GM21529 (cell line): Measurements from ENCODE around the gene SIGLECL1.
"Not testable (repeated sequence)": the region's sequence is repeated elsewhere in the genome, so short reads cannot be mapped to it uniquely, and the experiment has no call there.

Source experiments
- ATAC-seq: cut with Tn5 transposase; IDR thresholded peaks from one replicate; pipeline ENCODE4 v1.9.1; 2021; ENCODE audit not compliant: unreplicated experiment

Gene SIGLECL1

DNA sequence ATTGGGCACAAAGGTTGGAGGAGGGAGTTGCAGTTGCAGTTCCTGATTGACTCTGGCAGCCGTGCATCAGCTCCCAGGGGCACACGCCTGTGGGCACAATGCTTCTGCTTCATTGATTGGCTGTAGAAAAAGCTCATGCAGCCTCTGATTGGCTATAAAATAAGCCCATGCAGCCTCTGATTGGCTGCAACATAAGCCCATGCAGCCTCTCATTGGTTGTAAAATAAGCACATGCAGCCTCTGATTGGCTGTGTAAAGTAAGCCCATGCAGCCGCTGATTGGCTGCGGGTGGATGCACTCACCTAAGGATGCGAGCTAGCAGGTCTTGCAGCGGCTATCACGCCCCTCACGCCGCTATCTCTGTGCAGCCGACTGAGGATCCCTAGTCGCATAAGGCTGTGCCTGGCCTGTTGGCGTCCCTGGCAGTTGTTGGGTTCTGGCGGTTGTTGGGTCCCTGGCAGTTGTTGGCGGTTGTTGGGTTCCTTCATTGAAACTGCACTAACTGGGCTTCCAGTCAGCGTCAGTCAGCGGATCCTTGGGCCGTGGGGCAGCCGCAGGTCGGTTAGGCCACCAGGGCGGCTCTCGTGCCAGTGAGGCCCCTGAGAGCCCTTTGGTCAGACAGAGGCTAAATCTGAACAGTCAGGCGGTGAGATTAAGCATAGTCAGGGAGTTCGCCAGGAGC is at the start of gene SIGLECL1:
Gene SIGLECL1, plus strand, starts transcription at position 295 of the 682 bp plus-strand sequence. CDS start 12,993 bp downstream, outside the sequence.
- no peak for ATAC-seq

DNA sequence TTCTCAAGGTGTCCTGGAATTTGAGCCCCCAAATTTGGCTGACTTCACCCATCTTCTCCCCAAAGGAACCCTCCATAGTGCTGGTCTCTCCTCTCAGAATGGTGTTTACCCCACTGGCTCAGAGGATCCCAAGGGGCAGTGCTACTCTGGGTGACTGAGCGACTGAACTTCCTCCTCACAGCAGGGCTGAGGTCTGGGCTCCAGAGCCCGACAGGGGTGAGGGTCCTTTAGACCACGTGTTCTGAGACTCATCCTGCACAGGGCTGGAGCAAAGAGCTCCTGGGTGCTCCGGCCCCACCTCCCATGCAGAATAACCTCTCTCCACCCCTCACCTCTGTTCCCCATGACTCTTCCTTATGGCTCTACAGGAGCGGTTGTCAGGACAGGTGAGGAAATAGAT is 49.2 kb upstream of the SIGLECL1 start:
- ATAC-seq: no peak

DNA sequence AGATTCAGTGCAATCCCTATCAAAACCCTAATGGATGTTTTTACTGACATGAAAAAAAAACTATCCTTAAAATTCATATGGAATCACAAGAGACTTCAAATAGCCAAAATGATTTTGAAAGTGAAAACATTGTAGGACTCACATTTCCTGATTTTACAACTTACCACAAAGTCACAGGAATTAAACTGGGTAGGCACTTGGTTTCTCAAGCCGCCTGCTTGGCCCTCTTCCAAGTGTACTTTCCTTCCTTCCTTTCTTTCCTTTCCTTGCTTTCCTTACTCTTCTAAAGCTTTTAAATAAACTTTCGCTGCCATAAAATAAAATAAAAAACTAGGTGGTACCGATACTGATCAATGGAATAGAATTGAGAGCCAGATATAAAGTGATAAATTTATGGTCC is 47.0 kb upstream of the SIGLECL1 start:
- no peak for ATAC-seq

DNA sequence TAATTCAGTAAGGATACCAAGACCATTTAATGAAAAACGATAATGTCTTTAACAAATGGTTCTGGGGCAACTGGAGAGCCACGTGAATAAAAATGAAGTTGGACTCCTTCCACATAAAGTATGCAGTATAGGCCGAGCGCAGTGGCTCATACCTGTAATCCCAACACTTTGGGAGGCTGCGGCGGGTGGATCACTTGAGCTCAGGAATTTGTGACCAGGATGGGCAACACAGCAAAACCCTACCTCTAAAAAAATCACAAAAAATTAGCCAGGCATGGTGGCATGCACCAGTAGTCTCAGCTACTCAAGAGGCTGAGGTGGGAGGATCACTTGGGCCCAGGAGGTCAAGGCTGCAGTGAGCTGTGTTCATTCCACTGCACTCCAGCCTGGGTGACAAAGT is 46.6 kb upstream of the SIGLECL1 start:
- ATAC-seq: no peak

DNA sequence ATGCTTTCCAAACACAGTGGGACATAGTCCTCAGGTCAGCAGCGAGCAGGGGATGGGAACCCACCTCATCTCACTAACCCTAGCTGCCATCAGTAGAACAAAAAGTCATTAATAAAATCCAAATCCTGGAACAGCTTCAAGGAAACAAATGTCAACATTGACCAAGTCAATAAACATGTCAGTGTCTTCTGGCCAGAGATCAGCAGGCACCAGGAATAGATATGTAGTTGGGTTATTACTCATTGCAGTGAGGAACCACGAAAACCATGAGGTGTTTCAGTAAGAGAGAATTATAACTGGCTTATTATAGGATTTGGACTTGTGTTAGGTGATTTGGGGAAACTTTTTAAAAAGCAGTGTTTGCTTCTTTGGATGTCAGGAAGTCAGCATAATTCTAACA is 43.1 kb upstream of the SIGLECL1 start:
- ATAC-seq: no peak

DNA sequence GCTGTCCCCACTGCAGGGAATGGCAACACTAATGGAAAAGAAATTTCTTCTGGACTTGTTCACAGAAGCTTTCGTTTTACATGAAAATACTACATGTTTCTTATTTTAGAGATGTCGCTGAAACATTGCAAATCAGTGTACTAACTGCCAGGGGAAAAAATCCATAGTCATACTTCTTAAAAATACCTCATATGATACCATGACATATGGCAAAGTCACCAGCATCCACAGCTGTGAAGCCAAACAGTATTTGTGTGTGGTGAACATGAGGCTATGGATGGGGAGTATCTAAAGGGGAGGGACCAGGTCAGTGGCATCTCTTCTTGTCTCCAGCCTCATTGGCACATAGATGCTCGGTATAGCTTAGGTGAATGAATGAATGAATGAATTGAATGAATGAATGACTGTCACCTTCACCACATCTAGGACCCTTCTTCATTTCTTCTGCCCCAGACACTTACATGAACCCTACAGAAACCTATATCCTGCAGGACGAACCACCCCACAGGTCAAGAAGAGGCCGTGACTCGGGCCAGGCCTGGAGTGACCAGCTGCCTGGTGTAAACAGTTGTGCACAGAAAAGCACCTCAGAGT is 40.6 kb upstream of the SIGLECL1 start:
- ATAC-seq: no peak

DNA sequence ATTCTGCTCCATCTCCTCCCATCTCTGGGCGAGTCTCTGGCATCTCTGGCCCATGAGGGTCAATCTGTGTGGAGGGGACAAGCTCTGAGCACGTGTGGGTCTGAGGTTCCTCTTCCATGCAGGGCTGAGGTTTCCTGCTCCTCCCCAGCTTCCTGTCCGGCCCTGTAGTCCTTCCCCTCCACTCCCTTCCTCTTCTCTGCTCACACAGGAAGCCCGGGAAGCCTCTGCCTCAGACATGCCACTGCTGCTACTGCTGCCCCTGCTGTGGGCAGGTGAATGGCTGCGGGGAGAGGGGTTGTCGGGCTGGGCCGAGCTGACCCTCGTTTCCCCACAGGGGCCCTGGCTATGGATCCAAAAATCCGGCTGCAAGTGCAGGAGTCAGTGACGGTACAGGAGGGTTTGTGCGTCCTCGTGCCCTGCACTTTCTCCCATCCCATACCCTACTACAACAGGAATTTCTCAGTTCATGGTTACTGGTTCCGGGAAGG is 40.0 kb upstream of the SIGLECL1 start:
- not testable (repeated sequence) for ATAC-seq

DNA sequence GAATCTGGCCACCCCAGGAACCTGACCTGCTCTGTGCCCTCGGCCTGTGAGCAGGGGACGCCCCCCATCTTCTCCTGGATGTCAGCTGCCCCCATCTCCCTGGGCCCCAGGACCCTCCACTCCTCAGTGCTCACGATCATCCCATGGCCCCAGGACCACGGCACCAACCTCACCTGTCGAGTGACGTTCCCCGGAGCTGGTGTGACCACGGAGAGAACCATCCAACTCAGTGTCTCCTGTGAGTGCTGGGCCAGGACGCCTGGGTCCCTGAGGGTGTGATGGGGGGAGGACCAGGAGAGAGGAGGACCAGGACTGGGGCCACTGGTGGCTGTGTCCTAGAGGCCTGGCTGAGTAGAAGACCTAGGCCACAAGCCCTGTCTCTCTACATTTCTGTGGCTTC is 39.0 kb upstream of the SIGLECL1 start:
- no peak for ATAC-seq

DNA sequence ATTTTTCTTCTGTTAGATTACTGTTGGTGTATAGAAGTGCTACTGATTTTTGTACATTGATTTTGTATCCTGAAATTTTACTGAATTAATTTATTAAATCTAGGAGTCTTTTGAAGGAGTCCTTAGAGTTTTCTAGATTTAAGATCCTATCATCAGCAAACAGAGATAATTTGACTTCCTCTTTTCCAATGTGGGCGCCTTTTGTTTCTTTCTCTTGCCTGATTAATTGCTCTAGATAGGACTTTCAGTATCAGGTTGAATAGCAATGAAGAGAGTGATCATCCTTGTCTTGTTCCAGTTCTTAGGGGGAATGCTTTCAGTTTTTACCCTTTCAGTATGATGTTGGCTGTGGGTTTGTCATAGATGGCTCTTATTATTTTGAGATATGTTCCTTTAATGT is 31.6 kb upstream of the SIGLECL1 start:
- ATAC-seq: no peak

DNA sequence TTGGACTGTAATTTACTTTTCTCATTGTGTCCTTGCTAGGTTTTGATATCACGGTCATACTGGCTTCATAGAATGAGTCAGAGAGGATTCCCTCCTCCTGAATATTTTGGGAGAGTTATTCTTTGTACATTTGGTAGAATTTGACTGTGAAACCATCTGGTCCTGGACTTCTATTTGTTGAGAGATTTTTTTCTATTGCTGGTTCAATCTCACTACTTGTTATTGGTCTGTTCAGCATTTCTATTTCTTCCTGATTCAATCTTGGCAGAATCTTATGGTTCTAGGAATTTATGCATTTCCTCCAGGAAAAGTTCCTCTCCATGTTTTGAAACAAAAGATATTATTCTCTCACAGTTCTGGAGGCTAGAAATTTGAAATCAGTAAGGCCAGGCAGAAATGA is 30.9 kb upstream of the SIGLECL1 start:
- no peak for ATAC-seq

DNA sequence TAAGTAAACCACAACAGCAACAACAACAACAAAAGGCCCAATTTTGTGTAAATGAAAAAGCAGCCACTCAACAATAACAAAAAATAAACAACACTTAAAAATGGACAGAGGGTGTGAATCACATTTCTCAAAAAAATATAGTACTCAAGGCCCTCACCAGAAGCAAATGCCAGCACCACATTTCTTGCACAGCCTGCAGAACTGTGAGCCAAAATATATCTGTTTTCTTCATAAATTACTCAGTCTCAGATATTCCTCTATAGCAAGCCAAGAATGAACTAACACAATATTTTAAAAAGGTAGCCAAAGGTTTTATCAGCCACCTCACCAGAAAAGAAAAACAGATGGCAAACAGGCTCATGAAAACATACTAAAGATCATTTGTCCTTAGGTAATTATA is 29.9 kb upstream of the SIGLECL1 start:
- ATAC-seq: no peak

DNA sequence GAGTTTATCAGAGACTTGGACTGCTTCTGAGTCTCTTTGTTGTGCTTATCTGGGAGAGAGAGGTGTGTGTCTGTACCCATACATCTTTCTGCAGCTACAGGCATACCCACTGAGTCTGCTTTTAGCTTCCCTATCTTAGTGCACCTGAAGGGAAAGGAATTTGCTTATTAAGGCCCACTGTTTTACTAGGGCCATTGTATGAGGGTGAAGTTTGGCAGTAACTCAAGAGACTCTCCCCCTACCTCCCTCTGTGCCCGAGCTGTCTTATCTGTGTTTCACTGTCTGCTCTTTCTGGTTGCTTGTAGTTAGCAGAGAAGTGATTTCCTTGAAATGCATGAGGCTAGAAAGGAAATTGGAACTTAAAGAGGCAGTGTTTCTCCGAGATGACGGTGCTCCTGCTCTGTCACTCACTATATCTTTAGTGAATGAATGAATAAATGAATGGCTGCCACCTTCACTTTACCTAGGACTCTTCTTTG is 26.7 kb upstream of the SIGLECL1 start:
- no peak for ATAC-seq

DNA sequence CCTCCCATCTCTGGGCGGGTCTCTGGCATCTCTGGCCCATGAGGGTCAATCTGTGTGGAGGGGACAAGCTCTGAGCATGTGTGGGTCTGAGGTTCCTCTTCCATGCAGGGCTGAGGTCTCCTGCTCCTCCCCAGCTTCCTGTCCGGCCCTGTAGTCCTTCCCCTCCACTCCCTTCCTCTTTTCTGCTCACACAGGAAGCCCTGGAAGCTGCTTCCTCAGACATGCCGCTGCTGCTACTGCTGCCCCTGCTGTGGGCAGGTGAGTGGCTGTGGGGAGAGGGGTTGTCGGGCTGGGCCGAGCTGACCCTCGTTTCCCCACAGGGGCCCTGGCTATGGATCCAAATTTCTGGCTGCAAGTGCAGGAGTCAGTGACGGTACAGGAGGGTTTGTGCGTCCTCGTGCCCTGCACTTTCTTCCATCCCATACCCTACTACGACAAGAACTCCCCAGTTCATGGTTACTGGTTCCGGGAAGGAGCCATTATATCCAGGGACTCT is 25.9 kb upstream of the SIGLECL1 start, which contains the start of gene CD33:
Gene CD33, plus strand, starts transcription at position 183 of the 496 bp plus-strand sequence. Its CDS starts 39 bp downstream, at position 222.
- ATAC-seq: not testable (repeated sequence)

DNA sequence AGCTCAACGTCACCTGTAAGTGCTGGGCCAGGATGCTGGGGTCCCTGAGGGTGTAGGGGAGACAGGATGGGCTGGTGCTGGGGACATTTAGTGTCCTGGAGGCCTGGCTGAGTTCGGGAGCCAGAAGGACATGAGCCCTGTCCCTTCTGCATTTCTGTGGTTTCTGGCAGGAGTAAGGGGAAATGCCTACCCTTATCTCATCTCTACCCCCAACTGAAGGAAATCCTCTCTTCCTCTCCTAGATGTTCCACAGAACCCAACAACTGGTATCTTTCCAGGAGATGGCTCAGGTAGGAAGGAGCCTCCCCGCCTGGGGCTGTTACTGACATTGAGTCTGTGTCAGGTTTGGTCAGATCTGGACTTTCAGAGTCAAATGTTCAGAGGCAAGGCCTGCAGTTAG is 24.8 kb upstream of the SIGLECL1 start:
- no peak for ATAC-seq

DNA sequence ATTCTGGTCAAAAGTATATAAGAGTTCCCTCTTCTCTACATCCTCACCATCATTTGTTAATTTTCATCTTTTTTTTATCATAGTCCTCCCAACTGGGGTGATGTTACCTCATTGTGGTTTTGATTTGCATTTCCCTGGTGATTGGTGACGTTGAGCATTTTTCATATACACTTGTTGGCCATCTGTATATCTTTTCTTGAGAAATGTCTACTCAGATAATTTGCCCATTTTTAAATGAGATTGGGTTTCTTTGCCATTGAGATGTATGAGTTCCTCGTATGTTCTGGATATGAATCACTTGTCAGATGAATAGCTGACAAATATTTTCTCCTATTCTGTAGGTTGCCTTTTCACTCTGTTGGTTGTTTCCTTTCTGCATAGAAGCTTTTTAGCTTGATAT is 23.6 kb upstream of the SIGLECL1 start:
- no peak for ATAC-seq

DNA sequence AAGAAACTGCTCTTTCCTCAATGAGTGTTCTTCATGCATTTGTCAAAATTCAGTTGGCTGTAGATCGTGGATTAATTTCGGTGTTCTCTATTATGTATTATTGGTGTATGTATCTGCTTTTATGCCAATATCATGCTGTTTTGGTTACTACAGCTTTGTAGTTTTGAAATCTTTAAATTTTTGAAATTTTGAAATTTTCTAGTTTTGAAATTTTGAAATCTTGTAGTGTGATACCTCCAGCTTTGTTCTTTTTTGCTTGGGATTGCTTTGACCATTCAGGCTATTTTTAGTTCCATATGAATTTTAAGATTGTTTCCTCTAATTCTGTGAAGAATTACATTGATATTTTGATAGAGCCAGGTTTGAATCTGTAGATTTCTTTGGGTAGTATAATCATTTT is 22.9 kb upstream of the SIGLECL1 start:
- ATAC-seq: no peak

DNA sequence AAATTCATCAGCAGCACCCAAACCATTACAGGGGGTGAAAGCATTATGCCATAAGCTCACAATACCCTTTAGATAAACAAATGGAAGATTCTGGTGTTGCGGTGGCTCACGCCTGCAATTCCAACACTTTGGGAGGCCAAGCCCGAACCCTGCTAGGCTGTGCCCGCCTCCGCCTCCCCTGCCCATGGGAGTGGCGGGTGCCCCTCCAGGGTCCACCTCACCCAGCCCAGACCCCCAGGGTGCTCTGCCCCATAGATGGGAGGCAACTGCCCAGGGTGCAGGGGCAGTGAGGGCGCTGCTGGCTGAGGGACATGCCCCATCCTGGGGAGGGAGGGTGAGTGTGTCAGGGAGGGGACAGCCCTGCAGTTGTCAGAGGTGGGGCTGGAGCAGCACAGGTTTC is 10.0 kb upstream of the SIGLECL1 start:
- no peak for ATAC-seq

DNA sequence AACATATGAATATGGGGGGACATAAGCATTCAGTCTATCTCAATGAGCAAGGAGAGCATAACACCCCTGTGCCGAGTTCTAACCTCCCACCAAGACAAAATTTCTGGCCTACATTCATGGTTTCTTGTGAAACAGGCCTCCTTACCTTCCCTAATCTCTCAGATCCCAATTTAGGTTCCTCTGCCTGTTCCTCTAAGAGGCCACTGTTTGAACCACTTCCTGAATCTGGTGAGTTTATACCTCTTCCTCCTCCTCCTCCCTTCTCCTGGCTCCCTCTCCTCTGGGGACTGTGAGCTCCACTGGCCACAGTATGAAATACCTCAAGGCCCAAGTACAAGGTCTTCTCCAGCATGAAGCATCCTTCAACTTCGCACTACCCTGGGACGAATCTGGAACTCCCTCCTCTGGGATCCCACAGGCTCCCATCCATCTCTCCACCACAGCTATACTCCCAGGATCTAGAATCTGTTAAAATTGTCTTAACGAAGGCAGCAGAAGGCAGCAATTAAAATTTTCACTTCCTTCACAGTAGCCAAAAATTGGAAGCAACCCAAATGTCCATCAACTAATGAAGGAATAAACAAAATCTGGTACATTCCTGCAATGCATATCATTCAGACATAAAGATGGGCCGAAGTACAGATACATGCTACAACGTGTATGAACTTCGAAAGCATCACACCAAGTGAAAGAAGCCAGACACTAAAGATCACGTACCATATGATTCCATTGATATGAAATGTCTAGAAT is 7.8 kb upstream of the SIGLECL1 start:
- ATAC-seq: no peak

DNA sequence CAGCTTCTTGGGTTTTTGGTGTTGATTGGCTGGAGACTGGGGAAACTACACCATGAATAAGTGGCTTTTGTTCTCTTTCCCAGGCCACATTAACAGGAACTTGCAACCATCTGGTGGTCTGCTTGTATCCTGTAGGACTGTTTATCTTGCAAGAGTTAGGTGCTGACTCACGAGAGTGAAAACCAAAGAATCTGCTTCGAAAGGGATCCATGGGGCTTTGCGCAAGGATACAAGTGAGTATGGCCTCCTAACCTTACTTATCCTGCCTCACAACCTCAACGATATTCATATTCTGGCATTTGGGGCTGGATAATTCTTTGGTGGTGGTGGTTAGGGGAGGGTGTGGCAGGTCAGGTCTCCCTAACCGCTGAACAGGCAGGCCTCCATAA is 4.7 kb upstream of the SIGLECL1 start:
- ATAC-seq: no peak

DNA sequence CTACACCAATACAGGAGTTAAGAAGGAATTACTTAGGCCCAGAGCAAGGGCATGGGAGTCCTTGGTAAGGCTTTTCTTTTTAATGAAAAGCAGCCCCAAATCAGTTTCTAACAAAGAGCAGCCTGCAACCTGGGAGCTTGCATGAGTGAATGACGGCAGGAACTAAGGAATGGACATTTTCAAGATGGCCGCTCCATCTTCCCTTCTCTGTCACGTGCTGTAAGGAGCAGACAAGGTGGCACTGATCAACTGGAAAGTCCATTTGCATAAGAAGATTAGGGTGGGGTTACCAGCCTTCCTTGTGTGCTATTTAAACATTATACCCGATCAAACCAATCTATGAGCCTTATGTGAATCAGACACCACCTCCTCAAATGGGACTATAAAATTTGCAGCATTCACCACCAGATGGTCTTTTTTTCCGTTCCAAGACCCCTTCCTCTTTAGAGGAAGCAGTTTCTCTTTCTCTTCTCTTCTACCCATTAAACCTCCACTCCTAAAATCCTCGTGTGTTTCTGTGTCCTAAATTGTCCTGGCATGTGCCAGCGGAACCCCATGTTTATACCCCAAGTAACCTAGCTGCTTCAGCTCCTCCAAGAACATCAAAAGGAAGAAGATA is 2.8 kb upstream of the SIGLECL1 start:
- no peak for ATAC-seq

DNA sequence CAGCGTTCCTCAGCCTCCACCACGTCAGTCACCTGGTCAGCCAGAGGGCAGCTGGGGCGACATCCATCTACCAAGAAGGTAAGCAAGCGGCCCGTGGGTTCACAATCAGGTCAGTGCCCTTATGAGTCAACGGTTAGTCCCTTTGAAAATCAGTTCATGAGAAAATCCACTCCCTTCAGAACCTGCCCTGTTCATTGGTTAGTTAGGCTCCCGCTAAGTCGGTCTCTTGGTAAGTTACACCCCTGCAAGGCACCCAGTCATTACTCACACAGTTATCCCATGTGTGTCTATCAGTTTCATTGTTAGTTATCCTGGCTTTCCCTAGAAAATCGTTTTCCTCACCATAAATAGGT is 564 bp downstream of the SIGLECL1 start:
- ATAC-seq: no peak
